ENCODE results near the gene RASGRP2. TPM values are rescaled to one million over a fixed set of nuclear protein-coding genes. Genes with fewer than 3 reads are reported as not detected.

RASGRP2 gene
- polyA plus RNA-seq, 1 donor (not counting 4 experiments of a cell fraction or from before 2014, with no cell fraction given) = 0.49 TPM

GRCh38 chr11:64736654-64737053 is 7.3 kb downstream of the RASGRP2 start:
- H3K4me1 ChIP-seq (ENCODE audit: control insufficient read depth, extremely low read depth, insufficient read depth, low read length) = no peaks in the 10 kb centered on the region
- no peak for FAIRE-seq
- no peaks in the 10 kb centered on the region for H3K36me3 ChIP-seq (ENCODE audit: control insufficient read depth in 2 of 2, extremely low read depth in 1 of 2, insufficient read depth in 2 of 2, low read length in 2 of 2)
- no peak overlapping the region for H3K4me2 ChIP-seq (ENCODE audit: control insufficient read depth, extremely low read depth, insufficient read depth, low read depth, low read length)
- H3K79me2 ChIP-seq (ENCODE audit: control insufficient read depth, insufficient read depth, low read length) = no peaks in the 10 kb centered on the region
- H3K9me1 ChIP-seq (ENCODE audit: control insufficient read depth, extremely low read depth, insufficient read depth, low read length) = no peaks in the 10 kb centered on the region
- no peaks in the 10 kb centered on the region for H3K9me3 ChIP-seq (ENCODE audit: control insufficient read depth, low read depth, low read length)
- DNase-seq (ENCODE audit: low read depth, low spot score) = no peak
- no peak overlapping the region for H2AFZ ChIP-seq (ENCODE audit: control insufficient read depth, low read length)
- H3K27me3 ChIP-seq (ENCODE audit: control insufficient read depth, extremely low read depth, insufficient read depth, low read length) = peaks cover 35% of the 10 kb centered on the region
- no peak overlapping the region for H3K27ac ChIP-seq (ENCODE audit: control insufficient read depth, insufficient read depth, low read length)
- dilution Hi-C loops (cut with MboI; ENCODE audit: extremely low pct_ligation_motif_present, low sequenced_read_pairs) = no loop called here
- no peaks in the 10 kb centered on the region for H4K20me1 ChIP-seq (ENCODE audit: control insufficient read depth, extremely low read depth, insufficient read depth, low read length)
- no peak overlapping the region for H3K4me3 ChIP-seq (ENCODE audit: control insufficient read depth in 2 of 3, extremely low read depth in 1 of 3, insufficient read depth in 2 of 3, low read depth in 1 of 3, low read length in 3 of 3)
- H3K9ac ChIP-seq (ENCODE audit: control insufficient read depth, extremely low read depth, insufficient read depth, low read length) = no peak overlapping the region
- TF ChIP-seq CTCF (optimal IDR thresholded peaks at IDR 0.05 in 1 of 3, IDR thresholded peaks at IDR 0.05 in 1 of 3, conservative IDR thresholded peaks at IDR 0.05 in 1 of 3; ENCODE audit: extremely low read depth in 1 of 3, insufficient read depth in 2 of 3, low read length in 3 of 3) = no peak
- no peak for TF ChIP-seq EZH2 (IDR thresholded peaks at IDR 0.05; ENCODE audit: low read length)

GRCh38 chr11:64735725-64736259 is 8.2 kb downstream of the RASGRP2 start:
- H3K79me2 ChIP-seq (ENCODE audit: control insufficient read depth, insufficient read depth, low read length) = no peaks in the 10 kb centered on the region
- H4K20me1 ChIP-seq (ENCODE audit: control insufficient read depth, extremely low read depth, insufficient read depth, low read length) = no peaks in the 10 kb centered on the region
- TF ChIP-seq EZH2 (IDR thresholded peaks at IDR 0.05; ENCODE audit: low read length) (no peak), CTCF (optimal IDR thresholded peaks at IDR 0.05 in 1 of 3, IDR thresholded peaks at IDR 0.05 in 1 of 3, conservative IDR thresholded peaks at IDR 0.05 in 1 of 3; ENCODE audit: extremely low read depth in 1 of 3, insufficient read depth in 2 of 3, low read length in 3 of 3) (no peak)
- no peaks in the 10 kb centered on the region for H3K9me1 ChIP-seq (ENCODE audit: control insufficient read depth, extremely low read depth, insufficient read depth, low read length)
- H3K9ac ChIP-seq (ENCODE audit: control insufficient read depth, extremely low read depth, insufficient read depth, low read length) = no peak overlapping the region
- no peak overlapping the region for H2AFZ ChIP-seq (ENCODE audit: control insufficient read depth, low read length)
- H3K9me3 ChIP-seq (ENCODE audit: control insufficient read depth, low read depth, low read length) = no peaks in the 10 kb centered on the region
- no peak overlapping the region for H3K4me3 ChIP-seq (ENCODE audit: control insufficient read depth in 2 of 3, extremely low read depth in 1 of 3, insufficient read depth in 2 of 3, low read depth in 1 of 3, low read length in 3 of 3)
- peaks cover 28% of the 10 kb centered on the region for H3K27me3 ChIP-seq (ENCODE audit: control insufficient read depth, extremely low read depth, insufficient read depth, low read length)
- no peaks in the 10 kb centered on the region for H3K4me1 ChIP-seq (ENCODE audit: control insufficient read depth, extremely low read depth, insufficient read depth, low read length)
- no peak overlapping the region for H3K27ac ChIP-seq (ENCODE audit: control insufficient read depth, insufficient read depth, low read length)
- FAIRE-seq = no peak
- dilution Hi-C loops (cut with MboI; ENCODE audit: extremely low pct_ligation_motif_present, low sequenced_read_pairs) = no loop called here
- no peak for DNase-seq (ENCODE audit: low read depth, low spot score)
- no peak overlapping the region for H3K4me2 ChIP-seq (ENCODE audit: control insufficient read depth, extremely low read depth, insufficient read depth, low read depth, low read length)
- H3K36me3 ChIP-seq (ENCODE audit: control insufficient read depth in 2 of 2, extremely low read depth in 1 of 2, insufficient read depth in 2 of 2, low read length in 2 of 2) = no peaks in the 10 kb centered on the region

Data from keratinocyte (primary cell).